ENCODE results near the gene CTXND2. TPM values are rescaled to one million over a fixed set of nuclear protein-coding genes. Genes with fewer than 3 reads are reported as not detected.

CTXND2 gene
- total RNA-seq, 1 experiment from 2014 or later = not detected

- H3K4me3 Mint-ChIP-seq (ENCODE audit: low read depth, unreplicated experiment) = no peak overlapping the region
- no peak overlapping the region for H3K27ac Mint-ChIP-seq (ENCODE audit: unreplicated experiment)
- no peaks in the 10 kb centered on the region for H3K27me3 Mint-ChIP-seq (ENCODE audit: unreplicated experiment)
- no peak for DNase-seq
- peaks cover 7% of the 10 kb centered on the region for H3K4me1 Mint-ChIP-seq (ENCODE audit: low read depth, unreplicated experiment)
- CTCF ChIA-PET = interaction anchor here (0.6 to 1.0 kb wide), 3 partner anchors 12 to 394 kb away, joined by 3 read pairs; no protein-coding TSS in a partner anchor
- intact Hi-C loops (cut with micrococcal nuclease; ENCODE audit: unreplicated experiment) = no loop called here
- no peak for TF ChIP-seq CTCF (IDR thresholded peaks at IDR 0.05; ENCODE audit: unreplicated experiment)
- no TSS peak for BruUV-seq (replicated peaks)
- H3K36me3 Mint-ChIP-seq (ENCODE audit: insufficient read depth, unreplicated experiment) = no peaks in the 10 kb centered on the region
- H3K9me3 Mint-ChIP-seq (ENCODE audit: low read depth, unreplicated experiment) = no peaks in the 10 kb centered on the region
These were observed 17.3 kb upstream of the CTXND2 start for GRCh38 chr1:150869683-150870082.

GRCh38 chr1:150872572-150872971 is 14.4 kb upstream of the CTXND2 start:
- Mint-ChIP-seq H3K27me3 (ENCODE audit: unreplicated experiment) (no peaks in the 10 kb centered on the region), H3K9me3 (ENCODE audit: low read depth, unreplicated experiment) (no peaks in the 10 kb centered on the region), H3K4me3 (ENCODE audit: low read depth, unreplicated experiment) (no peak overlapping the region), H3K4me1 (ENCODE audit: low read depth, unreplicated experiment) (peaks cover 11% of the 10 kb centered on the region), H3K36me3 (ENCODE audit: insufficient read depth, unreplicated experiment) (peaks cover 17% of the 10 kb centered on the region), H3K27ac (ENCODE audit: unreplicated experiment) (no peak overlapping the region)
- BruUV-seq (replicated peaks) = no TSS peak
- no peak for TF ChIP-seq CTCF (IDR thresholded peaks at IDR 0.05; ENCODE audit: unreplicated experiment)
- DNase-seq = no peak
- intact Hi-C loops (cut with micrococcal nuclease; ENCODE audit: unreplicated experiment) = no loop called here
- CTCF ChIA-PET = no interaction called here

DNA sequence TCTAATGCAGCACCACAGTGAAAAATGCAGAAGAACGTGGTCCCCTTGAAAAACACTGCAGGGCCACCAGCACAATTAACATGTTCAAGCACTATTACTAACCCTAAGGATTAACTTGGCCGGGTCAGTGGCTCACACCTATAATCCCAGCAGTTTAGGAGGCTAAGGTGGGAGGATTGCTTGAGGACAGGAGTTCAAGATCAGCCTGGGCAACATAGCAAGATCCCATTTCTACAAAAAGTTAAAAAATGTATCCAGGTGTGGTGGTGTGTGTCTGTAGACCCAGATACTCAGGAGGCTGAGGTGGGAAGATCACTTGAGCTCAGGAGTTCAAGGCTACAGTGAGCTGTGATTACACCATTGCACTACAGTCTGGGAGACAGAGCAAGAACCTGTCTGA is 13.4 kb upstream of the CTXND2 start:
- no peaks in the 10 kb centered on the region for H3K27me3 Mint-ChIP-seq (ENCODE audit: unreplicated experiment)
- no peak for DNase-seq
- intact Hi-C loops (cut with micrococcal nuclease; ENCODE audit: unreplicated experiment) = no loop called here
- H3K36me3 Mint-ChIP-seq (ENCODE audit: insufficient read depth, unreplicated experiment) = peaks cover 17% of the 10 kb centered on the region
- H3K27ac Mint-ChIP-seq (ENCODE audit: unreplicated experiment) = no peak overlapping the region
- H3K4me1 Mint-ChIP-seq (ENCODE audit: low read depth, unreplicated experiment) = peaks cover 11% of the 10 kb centered on the region
- H3K9me3 Mint-ChIP-seq (ENCODE audit: low read depth, unreplicated experiment) = no peaks in the 10 kb centered on the region
- CTCF ChIA-PET = interaction anchor here (0.6 kb wide), 1 partner anchor 53 kb away, joined by 3 read pairs; no protein-coding TSS in a partner anchor
- no peak for TF ChIP-seq CTCF (IDR thresholded peaks at IDR 0.05; ENCODE audit: unreplicated experiment)
- no peak overlapping the region for H3K4me3 Mint-ChIP-seq (ENCODE audit: low read depth, unreplicated experiment)
- no TSS peak for BruUV-seq (replicated peaks)

DNA sequence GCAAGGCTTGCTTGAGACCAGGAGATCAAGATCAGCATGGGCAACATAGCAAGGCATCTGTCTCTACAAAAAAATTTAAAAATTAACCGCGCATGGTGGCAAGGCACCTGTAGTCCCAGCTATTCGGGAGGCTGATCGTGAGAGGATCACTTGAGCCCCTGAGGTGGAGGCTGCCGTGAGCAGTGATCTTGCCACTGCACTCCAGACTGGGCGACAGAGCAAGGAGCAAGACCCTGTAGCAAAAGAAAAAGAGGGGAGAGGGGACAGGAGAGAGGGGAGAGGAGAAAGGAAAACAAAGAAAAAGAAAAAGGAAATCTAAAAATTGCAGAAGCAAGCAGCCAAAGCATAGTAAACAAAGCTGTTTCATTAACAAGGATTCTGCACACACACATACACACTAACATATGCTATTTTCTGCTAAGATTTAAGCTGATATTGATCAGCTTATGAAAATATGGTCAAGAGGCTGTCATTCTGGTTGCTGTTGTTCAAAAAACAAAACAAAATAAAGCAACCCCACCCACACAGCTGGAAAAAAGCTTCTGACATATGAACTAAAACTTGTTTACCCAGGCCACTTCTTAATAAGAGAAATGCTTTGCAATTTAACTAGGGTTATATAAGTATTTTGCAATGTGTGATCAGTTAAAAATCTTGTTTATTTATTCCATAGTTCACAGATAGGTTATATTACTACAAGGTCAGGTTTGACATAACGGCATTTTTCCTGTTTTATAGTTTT is 12.3 kb upstream of the CTXND2 start:
- DNase-seq = no peak
- peaks cover 17% of the 10 kb centered on the region for H3K36me3 Mint-ChIP-seq (ENCODE audit: insufficient read depth, unreplicated experiment)
- peak overlapping the region; percentile 44 for H3K4me3 Mint-ChIP-seq (ENCODE audit: low read depth, unreplicated experiment)
- TSS peak; percentile 57 for BruUV-seq (replicated peaks)
- no peak for TF ChIP-seq CTCF (IDR thresholded peaks at IDR 0.05; ENCODE audit: unreplicated experiment)
- H3K9me3 Mint-ChIP-seq (ENCODE audit: low read depth, unreplicated experiment) = no peaks in the 10 kb centered on the region
- intact Hi-C loops (cut with micrococcal nuclease; ENCODE audit: unreplicated experiment) = loop anchor here (5.0 kb wide), 2 partner anchors 53 to 133 kb away; partner anchors contain the start of genes MINDY1, PRUNE1 and SETDB1
- peak overlapping the region; percentile 4 for H3K27ac Mint-ChIP-seq (ENCODE audit: unreplicated experiment)
- no peaks in the 10 kb centered on the region for H3K27me3 Mint-ChIP-seq (ENCODE audit: unreplicated experiment)
- peaks cover 11% of the 10 kb centered on the region for H3K4me1 Mint-ChIP-seq (ENCODE audit: low read depth, unreplicated experiment)
- CTCF ChIA-PET = no interaction called here

Data from Calu3 (cell line).